ENCODE data around the gene UBAC1. TPM values are rescaled to one million over a fixed set of nuclear protein-coding genes. Genes with fewer than 3 reads are reported as not detected.

Gene UBAC1
- total RNA-seq, 1 donor from 2014 or later = 34.5 TPM

DNA sequence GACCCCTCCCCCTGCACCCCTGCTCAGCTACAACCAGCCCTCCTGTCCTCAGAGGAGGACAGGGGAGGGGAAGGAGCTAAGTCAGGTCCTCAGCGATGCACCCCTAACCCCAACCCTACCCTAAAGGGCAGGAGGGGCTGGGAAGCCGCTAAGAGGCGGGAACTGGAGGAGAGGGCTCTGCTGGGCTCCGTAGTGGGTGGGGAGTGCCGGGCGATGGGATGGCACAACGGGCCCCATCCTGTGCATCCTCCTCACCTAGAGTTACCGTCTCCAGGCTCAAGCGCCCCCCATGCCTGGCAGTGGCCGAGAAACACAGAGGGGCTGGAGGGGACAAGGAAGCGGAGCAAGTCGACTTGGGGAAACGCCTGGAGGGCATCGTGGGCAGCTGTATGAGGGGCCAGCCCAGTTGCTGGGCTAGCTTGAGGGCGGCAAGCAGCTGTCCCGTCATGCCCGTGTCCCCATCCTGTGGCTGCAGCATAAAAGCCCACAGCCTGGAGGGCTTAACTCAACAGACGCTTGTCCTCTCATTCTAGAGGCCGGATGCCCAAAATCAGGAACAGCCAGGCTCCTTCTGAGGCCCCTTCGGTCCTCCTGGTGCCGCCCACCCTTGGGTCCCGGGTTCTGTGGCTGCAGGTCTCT is 23.0 kb upstream of the UBAC1 start:
- Mint-ChIP-seq H3K27ac (no peak overlapping the region), H3K4me1 (ENCODE audit: unreplicated experiment) (no peaks in the 10 kb centered on the region), H3K4me3 (no peak overlapping the region), H3K36me3 (no peaks in the 10 kb centered on the region), H3K27me3 (peaks cover 8% of the 10 kb centered on the region), H3K9me3 (no peaks in the 10 kb centered on the region)
- TF ChIP-seq, protein P1, sequence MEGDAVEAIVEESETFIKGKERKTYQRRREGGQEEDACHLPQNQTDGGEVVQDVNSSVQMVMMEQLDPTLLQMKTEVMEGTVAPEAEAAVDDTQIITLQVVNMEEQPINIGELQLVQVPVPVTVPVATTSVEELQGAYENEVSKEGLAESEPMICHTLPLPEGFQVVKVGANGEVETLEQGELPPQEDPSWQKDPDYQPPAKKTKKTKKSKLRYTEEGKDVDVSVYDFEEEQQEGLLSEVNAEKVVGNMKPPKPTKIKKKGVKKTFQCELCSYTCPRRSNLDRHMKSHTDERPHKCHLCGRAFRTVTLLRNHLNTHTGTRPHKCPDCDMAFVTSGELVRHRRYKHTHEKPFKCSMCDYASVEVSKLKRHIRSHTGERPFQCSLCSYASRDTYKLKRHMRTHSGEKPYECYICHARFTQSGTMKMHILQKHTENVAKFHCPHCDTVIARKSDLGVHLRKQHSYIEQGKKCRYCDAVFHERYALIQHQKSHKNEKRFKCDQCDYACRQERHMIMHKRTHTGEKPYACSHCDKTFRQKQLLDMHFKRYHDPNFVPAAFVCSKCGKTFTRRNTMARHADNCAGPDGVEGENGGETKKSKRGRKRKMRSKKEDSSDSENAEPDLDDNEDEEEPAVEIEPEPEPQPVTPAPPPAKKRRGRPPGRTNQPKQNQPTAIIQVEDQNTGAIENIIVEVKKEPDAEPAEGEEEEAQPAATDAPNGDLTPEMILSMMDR (conservative IDR thresholded peaks at IDR 0.05) = no peak
- no peak for DNase-seq (ENCODE audit: extremely low spot score, unreplicated experiment)

DNA sequence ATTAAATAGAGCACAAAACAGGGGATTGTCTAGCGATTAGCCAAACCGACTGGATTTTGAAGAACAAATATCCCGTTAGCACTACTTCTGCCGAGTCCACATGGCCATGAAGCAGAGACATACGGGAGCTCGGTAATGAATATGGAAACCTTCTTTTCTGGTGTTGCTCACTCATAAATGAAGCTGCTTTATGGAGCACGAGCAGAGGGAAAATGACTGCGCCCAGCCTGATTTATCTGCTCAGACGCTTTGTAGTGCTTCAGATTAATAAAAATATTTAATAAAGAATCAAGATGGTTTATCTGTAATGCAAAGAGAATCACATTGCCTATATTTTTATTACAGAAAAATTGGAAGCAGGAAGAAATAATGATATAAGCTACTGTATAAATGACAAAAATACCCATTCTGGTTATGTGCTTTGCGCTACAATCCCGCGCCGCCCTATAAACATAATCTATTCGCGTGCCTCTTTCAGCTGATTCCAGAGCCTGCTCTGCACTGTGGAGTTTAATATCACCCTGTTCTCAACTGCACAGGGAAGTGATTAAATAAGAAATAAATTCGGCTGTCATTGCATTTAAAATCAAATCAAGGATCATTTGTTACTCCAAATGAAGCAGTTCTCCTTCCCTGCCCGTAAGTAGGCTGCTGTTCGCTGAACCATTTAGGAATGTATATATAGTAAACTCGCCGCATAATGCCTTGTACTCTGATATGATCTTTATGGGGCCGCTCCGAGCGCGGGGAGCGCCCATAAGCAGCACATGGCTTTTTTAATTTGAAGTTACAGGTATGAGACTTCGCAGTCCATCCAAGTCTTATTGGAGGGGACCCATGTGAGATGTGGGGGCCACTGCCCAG is 22.3 kb upstream of the UBAC1 start:
- Mint-ChIP-seq H3K27ac (no peak overlapping the region), H3K4me1 (ENCODE audit: unreplicated experiment) (no peaks in the 10 kb centered on the region), H3K27me3 (peaks cover 8% of the 10 kb centered on the region), H3K4me3 (no peak overlapping the region), H3K9me3 (no peaks in the 10 kb centered on the region), H3K36me3 (no peaks in the 10 kb centered on the region)
- TF ChIP-seq, protein P1 (conservative IDR thresholded peaks at IDR 0.05) = no peak
- DNase-seq (ENCODE audit: extremely low spot score, unreplicated experiment) = no peak

DNA sequence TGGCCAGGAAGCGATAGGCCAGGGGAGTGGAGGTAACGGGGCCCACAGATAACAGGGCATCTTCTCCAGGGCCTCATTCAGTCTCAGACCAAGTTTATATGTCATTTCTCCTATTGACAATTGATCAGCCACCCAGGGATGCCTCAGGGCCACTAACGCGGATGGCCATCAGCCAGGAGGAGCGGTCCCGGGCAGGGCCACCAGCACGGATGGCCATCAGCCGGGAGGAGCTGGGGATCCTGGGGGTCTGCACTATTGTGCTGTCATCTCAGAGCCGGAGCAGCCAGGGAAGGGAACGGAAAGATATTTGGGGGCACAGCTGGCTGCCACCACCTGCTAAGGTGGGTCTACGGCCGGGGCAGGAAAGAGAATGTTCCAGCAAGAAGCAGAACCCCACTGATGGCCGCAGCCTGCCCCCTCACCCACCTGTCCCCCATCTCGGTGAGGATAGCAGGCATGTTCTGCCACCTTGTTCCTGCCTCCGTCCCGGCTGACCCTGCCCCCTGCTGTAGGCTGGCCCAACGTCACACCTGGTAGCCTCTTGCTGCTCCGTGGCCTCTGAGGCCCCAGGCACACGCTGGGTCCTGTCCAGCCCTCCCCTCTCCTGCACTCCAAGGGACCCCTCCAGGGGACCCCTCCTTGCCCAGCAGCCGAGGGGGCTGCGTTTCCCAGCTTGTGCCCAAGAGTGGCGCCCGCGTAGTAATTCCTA is 21.5 kb upstream of the UBAC1 start:
- no peaks in the 10 kb centered on the region for H3K4me1 Mint-ChIP-seq (ENCODE audit: unreplicated experiment)

DNA sequence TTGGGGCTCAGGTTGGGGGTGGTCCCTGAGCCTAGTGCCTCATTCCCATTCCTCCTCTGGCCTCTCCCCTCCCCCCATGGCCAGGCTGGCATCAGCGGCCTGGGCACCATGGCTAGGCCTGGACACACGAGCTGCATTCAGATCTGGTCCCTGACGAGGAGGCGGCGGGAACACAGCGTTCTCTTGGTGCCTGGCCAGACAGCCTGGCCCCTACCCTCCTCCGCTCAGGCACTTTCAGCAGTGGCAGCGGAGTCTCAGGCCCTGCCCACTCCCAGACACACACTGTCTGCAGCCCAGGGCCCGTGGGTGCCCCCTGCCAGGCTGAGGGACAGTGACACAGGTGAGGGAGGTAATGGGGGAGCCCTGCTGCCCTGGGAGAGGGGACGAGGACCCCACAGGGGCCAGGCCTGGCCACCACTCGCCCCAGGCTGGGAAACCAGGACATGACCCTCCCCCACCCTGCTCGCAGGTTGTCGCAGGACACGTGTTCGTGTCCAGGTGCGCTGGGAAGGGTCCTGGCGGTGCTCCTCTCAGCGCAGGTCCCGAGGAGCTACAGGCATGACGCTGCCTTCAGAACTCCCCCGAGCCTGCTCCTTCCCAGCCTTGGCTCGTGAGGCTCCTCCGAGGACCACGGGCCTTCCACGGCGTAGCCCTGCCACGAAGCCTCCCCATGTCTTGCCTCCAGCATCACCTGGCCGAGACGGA is 19.9 kb upstream of the UBAC1 start:
- no peaks in the 10 kb centered on the region for H3K36me3 Mint-ChIP-seq
- no peaks in the 10 kb centered on the region for H3K9me3 Mint-ChIP-seq
- no peaks in the 10 kb centered on the region for H3K4me1 Mint-ChIP-seq (ENCODE audit: unreplicated experiment)
- no peak overlapping the region for H3K27ac Mint-ChIP-seq
- peaks cover 13% of the 10 kb centered on the region for H3K27me3 Mint-ChIP-seq
- no peak overlapping the region for H3K4me3 Mint-ChIP-seq
- no peak for DNase-seq (ENCODE audit: extremely low spot score, unreplicated experiment)
- TF ChIP-seq, protein P1 (conservative IDR thresholded peaks at IDR 0.05) = no peak

More for the DNA sequence above, 21.5 kb upstream of the UBAC1 start:
- Mint-ChIP-seq H3K27me3 (peaks cover 8% of the 10 kb centered on the region), H3K36me3 (no peaks in the 10 kb centered on the region), H3K27ac (no peak overlapping the region), H3K4me3 (no peak overlapping the region), H3K9me3 (no peaks in the 10 kb centered on the region)
- DNase-seq (ENCODE audit: extremely low spot score, unreplicated experiment) = no peak
- TF ChIP-seq, protein P1 (conservative IDR thresholded peaks at IDR 0.05) = no peak

DNA sequence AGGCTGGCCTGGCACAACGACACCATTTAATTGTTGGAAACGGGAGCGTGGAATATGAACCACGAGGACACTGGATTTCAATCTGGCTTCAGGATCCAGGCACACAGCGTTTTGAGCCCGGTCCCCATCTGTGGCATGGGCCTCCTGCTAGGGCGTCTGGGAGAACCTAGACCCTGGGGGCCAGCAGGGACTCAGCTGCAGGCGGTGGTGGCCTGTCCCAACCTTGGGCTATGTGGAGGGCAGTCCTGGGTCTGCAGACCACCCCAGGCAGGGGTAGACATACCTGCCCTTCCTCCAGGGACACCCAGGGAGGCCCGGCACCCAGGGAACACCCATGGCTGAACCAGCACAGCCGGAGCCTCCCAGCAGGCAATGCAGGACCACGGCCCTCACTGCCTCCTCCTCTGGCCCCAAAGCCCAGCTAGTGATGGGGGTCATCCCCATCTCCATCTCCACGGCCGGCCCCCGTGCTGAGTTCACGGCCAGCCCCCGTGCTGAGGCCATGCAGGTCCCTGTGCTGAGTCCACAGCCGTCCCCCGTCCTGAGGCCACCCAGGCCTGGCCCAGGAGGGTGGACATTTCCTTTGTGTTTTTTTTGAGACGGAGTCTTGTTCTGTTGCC is 18.5 kb upstream of the UBAC1 start:
- TF ChIP-seq, protein P1 (conservative IDR thresholded peaks at IDR 0.05) = no peak
- no peak for DNase-seq (ENCODE audit: extremely low spot score, unreplicated experiment)
- H3K27ac Mint-ChIP-seq = no peak overlapping the region
- H3K4me1 Mint-ChIP-seq (ENCODE audit: unreplicated experiment) = no peaks in the 10 kb centered on the region
- no peak overlapping the region for H3K4me3 Mint-ChIP-seq
- no peaks in the 10 kb centered on the region for H3K9me3 Mint-ChIP-seq
- no peaks in the 10 kb centered on the region for H3K36me3 Mint-ChIP-seq
- peaks cover 17% of the 10 kb centered on the region for H3K27me3 Mint-ChIP-seq
